ENCODE data around the gene VASN.
"Not testable (repeated sequence)": the region's sequence is repeated elsewhere in the genome, so short reads cannot be mapped to it uniquely, and the experiment has no call there.

Gene VASN

DNA sequence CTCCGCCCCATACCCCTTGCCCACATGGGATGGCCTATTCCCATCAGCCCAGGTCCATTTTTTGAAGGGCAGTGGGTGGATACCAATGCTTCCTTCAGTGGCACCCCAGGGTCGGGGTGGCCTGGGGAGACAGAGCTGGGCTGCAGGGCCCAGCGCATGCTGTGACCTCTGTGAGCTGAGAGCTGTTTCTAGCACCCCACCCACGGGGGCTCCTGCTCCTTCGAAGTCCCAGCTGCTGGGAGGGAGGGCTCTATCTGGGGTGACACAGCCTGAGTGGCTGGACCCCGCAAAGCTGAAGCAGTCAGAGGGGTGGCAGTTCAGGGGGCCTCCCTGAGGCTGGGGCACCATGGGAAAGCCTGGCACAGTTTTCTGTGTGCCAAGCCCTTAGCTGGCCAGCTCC is 31.2 kb upstream of the VASN start:
- Histone ChIP-seq H3K27ac (peak overlapping the region in 1 of 11 experiments; percentile 31; a peak in 2 of 22 replicates), H3K4me2 (peak overlapping the region in 8 of 11 experiments; percentile 4 to 53 (median 30); a peak in 7 of 22 replicates), H4K20me1 (peaks cover 0 to 93% (median 89%) of the 10 kb centered on the region in 11 experiments; a peak in 21 of 22 replicates), H3K9me3 (replicated peaks in 1 of 11) (no peaks in the 10 kb centered on the region), H3K27me3 (no peaks in the 10 kb centered on the region), H3K4me1 (peaks cover 0 to 31% (median 17%) of the 10 kb centered on the region in 10 experiments; a peak in 13 of 20 replicates), H3K36me3 (peaks cover 64 to 86% (median 74%) of the 10 kb centered on the region in 11 experiments), H3K4me3 (no peak overlapping the region), H3K9ac (peak overlapping the region in 9 of 11 experiments; percentile 30 to 54 (median 37); a peak in 13 of 22 replicates)
- TF ChIP-seq Cebpa-rat (IDR thresholded peaks at IDR 0.05), result no peak

DNA sequence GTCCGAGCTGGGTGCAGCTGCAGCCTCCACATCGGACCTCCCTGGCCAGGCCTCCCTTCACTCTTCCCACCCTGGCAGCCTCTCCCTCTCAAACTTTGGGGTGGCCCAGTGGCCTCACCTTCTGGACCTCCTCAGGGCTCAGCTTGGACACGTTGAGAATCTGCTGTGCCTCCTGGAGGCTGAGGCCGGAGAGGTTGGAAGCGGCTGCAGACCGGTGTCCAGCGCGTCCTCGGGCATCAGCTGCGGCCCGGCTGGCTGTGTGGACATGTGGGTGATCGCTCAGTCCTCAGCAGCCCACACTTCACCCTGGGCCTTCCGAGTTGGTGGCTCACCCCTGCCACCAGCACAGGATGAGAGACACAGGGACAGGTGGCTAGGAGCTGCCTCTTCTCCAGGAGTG is 30.4 kb upstream of the VASN start:
- peak overlapping the region in 3 of 11 experiments; percentile 1 to 53 (median 22); a peak in 3 of 22 replicates for H3K4me2 ChIP-seq
- no peaks in the 10 kb centered on the region for H3K9me3 ChIP-seq (replicated peaks in 1 of 11)
- H3K4me1 ChIP-seq, result peaks cover 0 to 30% (median 18%) of the 10 kb centered on the region in 10 experiments; a peak in 15 of 20 replicates
- H4K20me1 ChIP-seq, result peaks cover 8 to 93% (median 89%) of the 10 kb centered on the region in 11 experiments; a peak in 21 of 22 replicates
- no peak for TF ChIP-seq Cebpa-rat (IDR thresholded peaks at IDR 0.05)
- no peak overlapping the region for H3K4me3 ChIP-seq
- peak overlapping the region in 8 of 11 experiments; percentile 32 to 54 (median 38); a peak in 7 of 22 replicates for H3K9ac ChIP-seq
- 0 out of 22 replicates have a peak overlapping the region, but pooled peaks of 1 of the 11 experiments have one; percentile 3 for H3K27ac ChIP-seq
- H3K27me3 ChIP-seq, result no peaks in the 10 kb centered on the region
- peaks cover 56 to 84% (median 72%) of the 10 kb centered on the region in 11 experiments for H3K36me3 ChIP-seq

DNA sequence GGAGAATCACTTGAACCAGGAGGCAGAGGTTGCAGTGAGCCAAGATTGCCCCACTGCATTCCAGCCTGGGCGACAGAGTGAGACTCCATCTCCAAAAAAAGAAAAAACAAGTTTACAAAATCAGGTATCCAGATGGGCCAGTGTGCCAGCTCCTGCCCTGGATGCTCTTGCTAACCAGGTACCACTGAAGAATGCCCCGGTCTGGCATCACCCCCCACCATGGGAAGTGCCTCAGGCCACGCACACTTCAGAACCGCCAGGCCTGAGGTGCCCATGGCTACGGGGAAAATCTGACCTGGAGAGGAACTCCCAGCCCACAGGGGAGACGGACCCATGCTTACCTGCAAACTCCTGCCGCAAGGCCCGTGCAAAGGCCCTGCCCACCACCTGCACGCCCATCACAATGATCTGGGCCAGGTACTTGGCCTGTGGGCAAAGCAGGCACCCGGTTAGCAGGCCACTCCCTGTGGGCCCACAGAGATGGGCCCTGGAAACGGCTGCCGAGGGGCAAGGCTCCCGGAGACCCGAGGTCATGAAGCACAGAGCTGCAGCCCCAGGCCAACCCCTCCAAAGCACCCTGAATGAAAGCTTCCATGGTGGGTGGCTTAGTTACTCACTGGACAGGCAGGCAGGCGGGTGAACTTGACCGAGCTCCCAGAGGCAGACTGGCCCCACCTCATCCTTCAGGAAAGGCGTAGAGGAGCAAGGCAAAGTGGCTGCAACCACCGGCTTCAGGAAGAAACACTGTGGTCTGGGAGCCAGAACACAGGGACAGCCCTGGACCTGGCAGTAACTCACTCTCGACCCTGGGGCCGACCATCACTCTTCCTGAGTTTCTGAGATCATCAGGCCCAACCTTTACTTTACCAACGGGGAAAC is 28.5 kb upstream of the VASN start:
- Histone ChIP-seq H3K9ac (0 out of 22 replicates have a peak overlapping the region, but pooled peaks of 1 of the 11 experiments have one; percentile 6), H3K9me3 (replicated peaks in 1 of 11) (no peaks in the 10 kb centered on the region), H3K36me3 (peaks cover 40 to 86% (median 70%) of the 10 kb centered on the region in 11 experiments; a peak in 21 of 22 replicates)

GRCh38 chr16:4344300-4344982 is 27.2 kb upstream of the VASN start:
- H3K4me3 ChIP-seq; H3K27ac ChIP-seq; H3K9ac ChIP-seq; H3K9me3 ChIP-seq (replicated peaks in 1 of 11); H3K4me2 ChIP-seq; H3K27me3 ChIP-seq: not testable (repeated sequence)
- H4K20me1 ChIP-seq, result peaks cover 20 to 96% (median 94%) of the 10 kb centered on the region in 11 experiments; a peak in 21 of 22 replicates
- H3K36me3 ChIP-seq, result peaks cover 29 to 86% (median 66%) of the 10 kb centered on the region in 11 experiments; a peak in 21 of 22 replicates
- H3K4me1 ChIP-seq, result peaks cover 19 to 54% (median 39%) of the 10 kb centered on the region in 10 experiments

More for the DNA sequence above, 28.5 kb upstream of the VASN start:
- H3K4me3 ChIP-seq, result no peak overlapping the region
- H3K27ac ChIP-seq, result no peak overlapping the region; a peak in 1 of 22 replicates
- no peaks in the 10 kb centered on the region for H3K27me3 ChIP-seq
- H4K20me1 ChIP-seq, result peaks cover 18 to 96% (median 93%) of the 10 kb centered on the region in 11 experiments; a peak in 21 of 22 replicates
- H3K4me1 ChIP-seq, result peaks cover 14 to 42% (median 34%) of the 10 kb centered on the region in 10 experiments
- no peak for TF ChIP-seq Cebpa-rat (IDR thresholded peaks at IDR 0.05)
- no peak overlapping the region for H3K4me2 ChIP-seq

DNA sequence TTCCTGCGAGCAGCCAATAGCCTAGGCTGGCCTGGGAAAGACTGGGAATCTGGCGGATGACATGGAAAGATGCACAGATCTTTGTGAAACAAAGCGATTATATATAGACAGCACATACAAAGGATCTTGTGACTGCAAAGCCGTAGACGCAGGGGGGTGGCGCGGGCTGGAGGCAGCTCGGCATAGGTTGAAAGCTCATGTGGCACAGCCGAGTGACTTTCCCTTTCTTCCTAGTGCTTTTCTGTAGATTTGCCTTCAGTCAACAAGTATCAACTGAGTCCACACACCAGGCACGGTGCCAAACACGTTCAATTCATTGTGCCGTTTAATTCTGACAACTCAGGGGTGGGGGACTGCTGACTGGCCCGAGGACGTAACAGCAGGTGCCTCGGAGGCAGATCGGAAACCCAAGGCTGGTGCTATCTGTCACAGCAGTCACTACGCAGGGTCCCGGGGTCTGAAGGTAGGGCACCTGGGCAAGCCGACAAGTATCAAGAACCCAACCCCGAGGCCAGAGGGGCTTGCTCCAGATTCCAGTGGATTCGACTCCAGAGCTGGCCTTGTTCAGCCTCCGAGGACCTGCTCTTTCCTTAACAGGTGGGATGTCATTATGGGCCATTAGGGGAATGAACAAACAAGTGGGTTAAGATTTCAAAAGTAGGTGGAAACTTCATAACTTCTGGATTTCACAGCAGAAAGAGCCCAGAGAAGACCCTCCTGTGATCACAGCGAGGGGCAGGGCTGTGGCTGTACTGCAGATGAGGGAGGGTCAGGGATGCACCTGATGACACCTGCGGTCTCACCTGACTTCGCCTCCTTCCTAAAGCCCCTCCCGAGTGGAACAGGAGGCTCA is 26.4 kb upstream of the VASN start:
- no peaks in the 10 kb centered on the region for H3K9me3 ChIP-seq (replicated peaks in 1 of 11)
- no peak overlapping the region for H3K4me3 ChIP-seq
- no peak overlapping the region for H3K9ac ChIP-seq
- TF ChIP-seq Cebpa-rat (IDR thresholded peaks at IDR 0.05), result no peak
- H3K4me1 ChIP-seq, result peaks cover 20 to 58% (median 41%) of the 10 kb centered on the region in 10 experiments
- H3K36me3 ChIP-seq, result peaks cover 23 to 82% (median 61%) of the 10 kb centered on the region in 11 experiments; a peak in 21 of 22 replicates
- H3K4me2 ChIP-seq, result no peak overlapping the region
- H3K27me3 ChIP-seq, result no peaks in the 10 kb centered on the region
- peaks cover 20 to 96% (median 92%) of the 10 kb centered on the region in 11 experiments; a peak in 21 of 22 replicates for H4K20me1 ChIP-seq
- H3K27ac ChIP-seq, result 0 out of 22 replicates have a peak overlapping the region, but pooled peaks of 1 of the 11 experiments have one; percentile 3

DNA sequence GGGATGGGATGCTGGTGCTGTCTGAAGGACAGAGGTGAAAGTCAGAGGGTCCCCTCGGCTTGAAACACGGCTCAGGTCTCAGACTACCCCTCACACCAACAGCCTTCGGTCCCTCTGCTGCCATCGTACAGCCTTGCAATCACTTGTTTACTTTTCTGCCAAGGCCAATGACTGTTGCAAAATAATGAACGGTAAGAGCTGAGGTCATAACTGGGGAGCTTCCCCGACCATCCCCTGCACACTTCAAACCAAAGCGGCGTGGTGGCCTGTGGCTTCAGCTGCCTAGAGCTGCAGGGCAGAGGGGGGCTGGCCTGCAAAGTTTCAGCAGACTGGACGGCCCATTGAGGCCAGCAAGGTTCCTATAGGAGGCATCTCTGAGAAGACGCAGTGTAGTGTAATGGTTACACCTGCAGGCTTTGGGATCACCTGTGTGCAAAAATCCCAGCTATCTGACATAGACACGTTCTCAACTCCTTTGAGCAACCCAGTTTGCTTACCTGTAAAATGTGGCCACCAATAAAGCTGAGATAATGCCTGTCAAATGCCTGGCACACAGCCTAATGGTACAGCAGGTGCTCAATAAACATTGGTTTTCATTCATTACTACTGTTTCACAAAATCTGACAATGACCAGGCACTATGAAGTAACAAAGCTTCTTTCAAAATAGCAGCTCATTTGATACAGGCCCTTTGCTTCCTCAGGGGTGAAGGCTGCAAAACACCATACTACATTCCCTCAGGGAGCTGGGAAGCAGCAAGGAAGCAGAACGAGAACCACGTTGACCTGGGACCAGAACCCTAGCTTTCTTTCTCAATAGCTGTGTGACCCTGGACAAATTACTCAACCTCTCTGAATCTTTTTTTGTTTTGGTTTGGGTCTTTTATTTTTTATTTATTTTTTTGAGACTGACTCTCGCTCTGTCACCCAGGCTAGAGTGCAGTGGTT is 25.5 kb upstream of the VASN start:
- Histone ChIP-seq H3K27ac (peak overlapping the region in 1 of 11 experiments; percentile 3; a peak in 1 of 22 replicates), H4K20me1 (peaks cover 20 to 92% (median 83%) of the 10 kb centered on the region in 11 experiments; a peak in 21 of 22 replicates), H3K4me1 (peaks cover 15 to 54% (median 35%) of the 10 kb centered on the region in 10 experiments), H3K27me3 (no peaks in the 10 kb centered on the region), H3K9me3 (replicated peaks in 1 of 11) (no peaks in the 10 kb centered on the region), H3K4me3 (no peak overlapping the region), H3K9ac (no peak overlapping the region), H3K36me3 (peaks cover 14 to 73% (median 52%) of the 10 kb centered on the region in 11 experiments; a peak in 20 of 22 replicates), H3K4me2 (no peak overlapping the region)
- no peak for TF ChIP-seq Cebpa-rat (IDR thresholded peaks at IDR 0.05)

DNA sequence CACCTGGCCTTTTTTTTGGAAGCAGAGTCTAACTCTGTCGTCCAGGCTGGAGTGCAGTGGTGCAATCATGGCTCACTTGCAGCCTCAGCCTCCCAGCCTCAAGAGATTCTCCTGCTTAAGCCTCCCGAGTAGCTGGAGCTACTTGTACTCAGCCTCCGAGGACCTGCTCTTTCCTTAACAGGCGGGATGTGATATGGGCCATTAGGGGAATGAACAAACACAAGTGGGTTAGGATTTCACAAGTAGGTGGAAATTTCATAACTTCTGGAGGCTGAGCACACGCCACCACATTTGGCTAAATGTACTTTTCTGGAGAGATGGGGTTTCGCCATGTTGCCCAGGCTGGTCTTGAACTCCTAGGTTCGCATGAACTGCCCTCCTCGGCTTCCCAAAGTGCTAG is 24.6 kb upstream of the VASN start:
- H3K4me2 ChIP-seq, result peak overlapping the region in 6 of 11 experiments; percentile 10 to 38 (median 28); a peak in 12 of 22 replicates
- H4K20me1 ChIP-seq, result peaks cover 23 to 83% (median 74%) of the 10 kb centered on the region in 11 experiments; a peak in 21 of 22 replicates
- peaks cover 8 to 64% (median 44%) of the 10 kb centered on the region in 11 experiments; a peak in 20 of 22 replicates for H3K36me3 ChIP-seq
- H3K9me3 ChIP-seq (replicated peaks in 1 of 11), result no peaks in the 10 kb centered on the region
- H3K27me3 ChIP-seq, result no peaks in the 10 kb centered on the region
- TF ChIP-seq Cebpa-rat (IDR thresholded peaks at IDR 0.05), result no peak
- peak overlapping the region in 7 of 11 experiments; percentile 4 to 38 (median 28); a peak in 7 of 22 replicates for H3K9ac ChIP-seq
- H3K27ac ChIP-seq, result peak overlapping the region in 6 of 11 experiments; percentile 15 to 43 (median 26); a peak in 5 of 22 replicates
- no peak overlapping the region for H3K4me3 ChIP-seq
- H3K4me1 ChIP-seq, result peaks cover 18 to 54% (median 38%) of the 10 kb centered on the region in 10 experiments

All from BLaER1 treated with 17β-estradiol and CSF1 and Interleukin-3, amounts not matched to agents 10 nM and 100 nM (cell line).